Natural killer cell (primary cell): Measurements from ENCODE around the gene C1orf159. TPM values are rescaled to one million over a fixed set of nuclear protein-coding genes. Genes with fewer than 3 reads are reported as not detected.

Experiments used
- ATAC-seq, 3 donors: fragments of 150-1000 bp in 2 of 3; fragments of 200-7000 bp in 1 of 3; cut with Tn5 transposase; 1 replicate in 1 of 3; 2 replicates in 2 of 3; pipeline ENCODE4 v1.10.0; 2021; ENCODE audit warnings: mild to moderate bottlenecking in 2 of 3, moderate library complexity in 2 of 3
- DNase-seq, 2 donors: peaks; one replicate each; pipeline versions ENCODE4 v3.0.0 to v3.0.0-alpha.2; 2013 to 2021; ENCODE audit warnings: mixed read lengths in 1 of 2
- H3K27ac ChIP-seq: one replicate; pipeline ENCODE4 v1.5.1; 2013; ENCODE audit warnings: mild to moderate bottlenecking, low read length
- H3K27me3 ChIP-seq: one replicate; pipeline ENCODE4 v1.6.1; 2013; ENCODE audit warnings: low read length; ENCODE audit not compliant: control insufficient read depth, insufficient read depth
- H3K36me3 ChIP-seq: one replicate; pipeline ENCODE4 v1.6.1; 2013; ENCODE audit warnings: low read length; ENCODE audit not compliant: control insufficient read depth, insufficient read depth
- H3K4me1 ChIP-seq: one replicate; pipeline ENCODE4 v1.6.1; 2013; ENCODE audit warnings: low read length; ENCODE audit not compliant: control insufficient read depth, insufficient read depth
- H3K4me3 ChIP-seq: one replicate; pipeline ENCODE4 v1.5.1; 2013; ENCODE audit warnings: low read length
- H3K9me3 ChIP-seq: one replicate; pipeline ENCODE4 v1.6.1; 2013; ENCODE audit warnings: low read length; ENCODE audit not compliant: control insufficient read depth, insufficient read depth
- H3K27ac Mint-ChIP-seq, 2 donors: one replicate each; pipeline ENCODE4 v1.8.0; 2022; ENCODE audit warnings: mild to moderate bottlenecking in 2 of 2, mixed read lengths in 2 of 2, moderate library complexity in 1 of 2
- H3K27me3 Mint-ChIP-seq, 2 donors: one replicate each; pipeline ENCODE4 v1.8.0; 2022; ENCODE audit warnings: low read depth in 2 of 2, mixed read lengths in 2 of 2
- H3K36me3 Mint-ChIP-seq: one replicate; pipeline ENCODE4 v1.8.0; 2022; ENCODE audit warnings: mixed read lengths
- H3K4me1 Mint-ChIP-seq, 2 donors: one replicate each; pipeline ENCODE4 v1.8.0; 2022; ENCODE audit warnings: mixed read lengths in 2 of 2
- H3K4me3 Mint-ChIP-seq: one replicate; pipeline ENCODE4 v1.8.0; 2022; ENCODE audit warnings: mild to moderate bottlenecking, moderate library complexity, mixed read lengths
- H3K9me3 Mint-ChIP-seq, 2 donors: one replicate each; pipeline ENCODE4 v1.8.0; 2022; ENCODE audit warnings: mixed read lengths in 2 of 2
- WGBS: methylation state at CpG from one replicate; pipeline ENCODE4 v1.1.7; 2013; ENCODE audit warnings: missing lambda C conversion rate; ENCODE audit not compliant: insufficient coverage; 5-methylcytosine and 5-hydroxymethylcytosine counted together
- intact Hi-C: fragments of 100-400 bp; cut with micrococcal nuclease; formaldehyde crosslinking; loops from one replicate; pipeline ENCODE4 v1.14.2; 2022
- total RNA-seq, 4 donors: library from RNA; stranded (reverse); fragments of 120-200 nt in 1 of 4; gene quantifications; one replicate each; pipeline versions ENCODE4 v1.2.3 to v1.2.4, GENCODE V29; 2013 to 2022
- TF ChIP-seq, protein P1 (sequence below): fragments of 200-600 bp; IDR thresholded peaks from one replicate; pipeline ENCODE4 v1.8.0; 2022; ENCODE audit warnings: antibody characterized with exemption

C1orf159 gene
- total RNA-seq, 3 donors from 2014 or later (not counting 1 experiment from before 2014, with no cell fraction given), result 19.6 to 25.1 (median 21.5) TPM

DNA sequence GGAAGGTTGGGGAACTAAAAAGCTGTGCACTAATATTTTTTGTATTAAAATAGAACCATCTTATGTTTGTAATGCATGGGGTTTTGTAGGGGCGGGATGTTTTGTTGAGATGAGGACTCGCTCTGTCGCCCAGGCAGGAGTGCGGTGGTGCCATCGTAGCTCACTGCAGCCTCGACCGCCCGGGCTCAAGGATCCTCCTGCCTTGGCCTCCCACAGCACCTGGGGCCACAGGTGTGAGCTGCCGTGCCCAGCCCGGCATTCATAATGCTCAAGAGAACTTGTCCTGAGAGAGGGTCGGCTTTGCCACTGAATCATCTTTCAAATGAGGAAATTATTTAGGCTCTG lies 3.0 kb upstream of the C1orf159 start:
- peak in 1 of 2 donors; percentile 9 for DNase-seq
- no peaks in the 10 kb centered on the region for H3K9me3 ChIP-seq
- Mint-ChIP-seq H3K27me3 (peaks cover 0 to 3% of the 10 kb centered on the region in 2 donors), H3K9me3 (no peaks in the 10 kb centered on the region), H3K27ac (no peak overlapping the region), H3K4me1 (peaks cover 6 to 24% of the 10 kb centered on the region in 2 donors), H3K36me3 (no peaks in the 10 kb centered on the region), H3K4me3 (no peak overlapping the region)
- WGBS, result 89% methylated on average over 11 of the region's 11 CpGs
- TF ChIP-seq, protein P1, sequence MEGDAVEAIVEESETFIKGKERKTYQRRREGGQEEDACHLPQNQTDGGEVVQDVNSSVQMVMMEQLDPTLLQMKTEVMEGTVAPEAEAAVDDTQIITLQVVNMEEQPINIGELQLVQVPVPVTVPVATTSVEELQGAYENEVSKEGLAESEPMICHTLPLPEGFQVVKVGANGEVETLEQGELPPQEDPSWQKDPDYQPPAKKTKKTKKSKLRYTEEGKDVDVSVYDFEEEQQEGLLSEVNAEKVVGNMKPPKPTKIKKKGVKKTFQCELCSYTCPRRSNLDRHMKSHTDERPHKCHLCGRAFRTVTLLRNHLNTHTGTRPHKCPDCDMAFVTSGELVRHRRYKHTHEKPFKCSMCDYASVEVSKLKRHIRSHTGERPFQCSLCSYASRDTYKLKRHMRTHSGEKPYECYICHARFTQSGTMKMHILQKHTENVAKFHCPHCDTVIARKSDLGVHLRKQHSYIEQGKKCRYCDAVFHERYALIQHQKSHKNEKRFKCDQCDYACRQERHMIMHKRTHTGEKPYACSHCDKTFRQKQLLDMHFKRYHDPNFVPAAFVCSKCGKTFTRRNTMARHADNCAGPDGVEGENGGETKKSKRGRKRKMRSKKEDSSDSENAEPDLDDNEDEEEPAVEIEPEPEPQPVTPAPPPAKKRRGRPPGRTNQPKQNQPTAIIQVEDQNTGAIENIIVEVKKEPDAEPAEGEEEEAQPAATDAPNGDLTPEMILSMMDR, result no peak
- H3K4me1 ChIP-seq, result peaks cover 29% of the 10 kb centered on the region
- H3K27me3 ChIP-seq, result peaks cover 2% of the 10 kb centered on the region
- no peak overlapping the region for H3K4me3 ChIP-seq
- no peak for ATAC-seq
- H3K36me3 ChIP-seq, result no peaks in the 10 kb centered on the region
- H3K27ac ChIP-seq, result no peak overlapping the region
- intact Hi-C loops, result loop anchor here (5.0 kb wide), 1 partner anchor 153 kb away; the partner anchor contains the start of gene UBE2J2

- Histone ChIP-seq H3K27me3 (peaks cover 2% of the 10 kb centered on the region), H3K27ac (no peak overlapping the region), H3K9me3 (peaks cover 4% of the 10 kb centered on the region), H3K4me3 (no peak overlapping the region), H3K36me3 (no peaks in the 10 kb centered on the region), H3K4me1 (peaks cover 29% of the 10 kb centered on the region)
- Mint-ChIP-seq H3K4me1 (peaks cover under 1 to 18% of the 10 kb centered on the region in 2 donors), H3K27me3 (peaks cover 0 to 3% of the 10 kb centered on the region in 2 donors), H3K9me3 (peaks cover 0 to 3% of the 10 kb centered on the region in 2 donors), H3K27ac (no peak overlapping the region), H3K36me3 (no peaks in the 10 kb centered on the region), H3K4me3 (peak overlapping the region; percentile 55)
- DNase-seq (no peak), ATAC-seq (no peak)
- intact Hi-C loops, result loop anchor here (5.0 kb wide), 1 partner anchor 154 kb away; the partner anchor contains the start of gene UBE2J2
- TF ChIP-seq, protein P1, result no peak
- WGBS, result 88% methylated on average over 33 of the region's 33 CpGs
Observed at GRCh38 chr1:1118011-1118875, 2.4 kb upstream of the C1orf159 start.

DNA sequence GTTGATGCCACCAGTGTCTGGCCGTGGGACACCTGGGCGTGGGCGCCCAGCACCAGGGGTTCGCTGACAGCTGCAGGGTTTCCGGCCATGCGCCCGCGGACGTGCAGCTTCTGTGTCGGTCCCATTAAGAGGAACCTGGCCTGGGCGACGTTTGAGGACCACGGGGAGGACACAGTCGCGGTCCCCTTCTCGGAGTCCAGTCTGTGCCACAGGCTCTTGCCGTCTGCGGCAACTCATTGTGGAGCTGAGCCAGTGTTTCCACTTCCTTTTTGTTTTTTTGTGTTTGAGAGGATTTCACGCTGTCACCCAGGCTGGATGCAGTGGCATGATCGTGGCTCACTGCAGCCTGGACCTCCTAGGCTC lies 1.6 kb upstream of the C1orf159 start:
- peaks cover 25% of the 10 kb centered on the region for H3K4me1 ChIP-seq
- peaks cover 2% of the 10 kb centered on the region for H3K27me3 ChIP-seq
- H3K36me3 Mint-ChIP-seq, result no peaks in the 10 kb centered on the region
- DNase-seq (peak in 1 of 2 donors; percentile 28), ATAC-seq (no peak)
- intact Hi-C loops, result loop anchor here (5.0 kb wide), 1 partner anchor 155 kb away; the partner anchor contains the start of gene UBE2J2
- H3K4me1 Mint-ChIP-seq, result peaks cover 0 to 14% of the 10 kb centered on the region in 2 donors
- H3K27ac ChIP-seq, result no peak overlapping the region
- peaks cover 0 to 3% of the 10 kb centered on the region in 2 donors for H3K27me3 Mint-ChIP-seq
- peaks cover 7% of the 10 kb centered on the region for H3K9me3 ChIP-seq
- H3K9me3 Mint-ChIP-seq, result peaks cover 0 to 3% of the 10 kb centered on the region in 2 donors
- TF ChIP-seq, protein P1, result no peak
- H3K27ac Mint-ChIP-seq, result no peak overlapping the region
- H3K4me3 ChIP-seq, result no peak overlapping the region
- H3K36me3 ChIP-seq, result no peaks in the 10 kb centered on the region
- 58% methylated on average over 20 of the region's 20 CpGs for whole genome bisulfite sequencing
- peak overlapping the region; percentile 55 for H3K4me3 Mint-ChIP-seq
